ENCODE data around the gene DEPDC1B. TPM values are rescaled to one million over a fixed set of nuclear protein-coding genes. Genes with fewer than 3 reads are reported as not detected.
"Not testable (repeated sequence)": the region's sequence is repeated elsewhere in the genome, so short reads cannot be mapped to it uniquely, and the experiment has no call there.

The DEPDC1B gene
- total RNA-seq, 6 experiments from 2014 or later, result 2.7 to 8.5 (median 6.5) TPM

- DNase-seq, result no peak
- Mint-ChIP-seq H3K27me3 (ENCODE audit: insufficient read depth) (no peaks in the 10 kb centered on the region), H3K27ac (no peak overlapping the region), H3K4me1 (ENCODE audit: low read depth) (no peaks in the 10 kb centered on the region), H3K9me3 (no peaks in the 10 kb centered on the region), H3K4me3 (no peak overlapping the region), H3K36me3 (ENCODE audit: low read depth) (no peaks in the 10 kb centered on the region)
- TF ChIP-seq, protein P1, sequence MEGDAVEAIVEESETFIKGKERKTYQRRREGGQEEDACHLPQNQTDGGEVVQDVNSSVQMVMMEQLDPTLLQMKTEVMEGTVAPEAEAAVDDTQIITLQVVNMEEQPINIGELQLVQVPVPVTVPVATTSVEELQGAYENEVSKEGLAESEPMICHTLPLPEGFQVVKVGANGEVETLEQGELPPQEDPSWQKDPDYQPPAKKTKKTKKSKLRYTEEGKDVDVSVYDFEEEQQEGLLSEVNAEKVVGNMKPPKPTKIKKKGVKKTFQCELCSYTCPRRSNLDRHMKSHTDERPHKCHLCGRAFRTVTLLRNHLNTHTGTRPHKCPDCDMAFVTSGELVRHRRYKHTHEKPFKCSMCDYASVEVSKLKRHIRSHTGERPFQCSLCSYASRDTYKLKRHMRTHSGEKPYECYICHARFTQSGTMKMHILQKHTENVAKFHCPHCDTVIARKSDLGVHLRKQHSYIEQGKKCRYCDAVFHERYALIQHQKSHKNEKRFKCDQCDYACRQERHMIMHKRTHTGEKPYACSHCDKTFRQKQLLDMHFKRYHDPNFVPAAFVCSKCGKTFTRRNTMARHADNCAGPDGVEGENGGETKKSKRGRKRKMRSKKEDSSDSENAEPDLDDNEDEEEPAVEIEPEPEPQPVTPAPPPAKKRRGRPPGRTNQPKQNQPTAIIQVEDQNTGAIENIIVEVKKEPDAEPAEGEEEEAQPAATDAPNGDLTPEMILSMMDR (IDR thresholded peaks at IDR 0.05), result peak; percentile 9; the same call in 1 of the 2 replicates
Observed at GRCh38 chr5:60590172-60590571, 109.8 kb downstream of the DEPDC1B start.

DNA sequence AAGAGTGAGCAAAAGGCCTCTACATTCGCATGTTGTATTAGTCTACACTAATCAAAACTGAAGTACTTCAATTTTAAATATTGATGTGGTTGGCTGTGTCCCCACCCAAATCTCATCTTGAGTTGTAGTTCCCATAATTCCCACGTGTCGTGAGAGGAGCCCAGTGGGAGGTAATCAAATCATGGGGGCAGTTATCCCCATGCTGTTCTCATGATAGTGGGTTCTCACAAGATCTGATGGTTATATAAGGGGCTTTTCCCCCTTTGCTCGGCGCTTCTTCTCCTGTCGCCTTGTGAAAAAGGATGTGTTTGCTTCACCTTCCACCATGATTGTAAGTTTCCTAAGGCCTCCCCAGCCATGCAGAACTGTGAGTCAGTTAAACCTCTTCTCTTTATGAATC is 112.7 kb downstream of the DEPDC1B start:
- H3K9me3 Mint-ChIP-seq; H3K4me1 Mint-ChIP-seq (ENCODE audit: low read depth); H3K4me3 Mint-ChIP-seq; H3K27me3 Mint-ChIP-seq (ENCODE audit: insufficient read depth); H3K36me3 Mint-ChIP-seq (ENCODE audit: low read depth); DNase-seq; H3K27ac Mint-ChIP-seq: not testable (repeated sequence)

- DNase-seq, result no peak
- no peaks in the 10 kb centered on the region for H3K36me3 Mint-ChIP-seq (ENCODE audit: low read depth)
- no peaks in the 10 kb centered on the region for H3K27me3 Mint-ChIP-seq (ENCODE audit: insufficient read depth)
- no peaks in the 10 kb centered on the region for H3K9me3 Mint-ChIP-seq
- H3K27ac Mint-ChIP-seq, result no peak overlapping the region
- no peak overlapping the region for H3K4me3 Mint-ChIP-seq
- TF ChIP-seq, protein P1 (IDR thresholded peaks at IDR 0.05), result peak; percentile 55; the same call in 1 of the 2 replicates
- H3K4me1 Mint-ChIP-seq (ENCODE audit: low read depth), result no peaks in the 10 kb centered on the region
Observed at GRCh38 chr5:60586307-60586901, 113.6 kb downstream of the DEPDC1B start.

DNA sequence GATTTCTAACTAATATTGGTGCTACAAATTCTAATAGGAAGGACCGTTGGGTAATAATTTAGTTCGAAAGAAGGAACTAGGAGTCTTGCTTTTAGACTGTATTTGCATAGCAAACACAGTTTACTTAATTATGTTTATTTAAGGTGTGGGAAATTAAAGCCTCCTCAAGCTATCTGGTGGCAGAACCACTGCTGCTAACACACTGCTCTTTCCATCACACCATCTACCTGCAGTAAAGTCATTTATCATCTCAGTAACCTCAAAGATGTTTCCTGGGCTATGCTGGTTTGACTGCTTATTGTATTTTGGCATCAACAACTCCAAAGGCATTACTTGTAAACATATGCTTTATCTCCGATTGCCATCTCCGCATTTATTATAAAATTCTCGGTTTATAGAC is 114.3 kb downstream of the DEPDC1B start:
- Mint-ChIP-seq H3K36me3 (ENCODE audit: low read depth) (no peaks in the 10 kb centered on the region), H3K4me1 (ENCODE audit: low read depth) (no peaks in the 10 kb centered on the region), H3K27me3 (ENCODE audit: insufficient read depth) (no peaks in the 10 kb centered on the region), H3K9me3 (no peaks in the 10 kb centered on the region), H3K4me3 (no peak overlapping the region), H3K27ac (no peak overlapping the region)
- TF ChIP-seq, protein P1 (IDR thresholded peaks at IDR 0.05), result no peak
- DNase-seq, result no peak

DNA sequence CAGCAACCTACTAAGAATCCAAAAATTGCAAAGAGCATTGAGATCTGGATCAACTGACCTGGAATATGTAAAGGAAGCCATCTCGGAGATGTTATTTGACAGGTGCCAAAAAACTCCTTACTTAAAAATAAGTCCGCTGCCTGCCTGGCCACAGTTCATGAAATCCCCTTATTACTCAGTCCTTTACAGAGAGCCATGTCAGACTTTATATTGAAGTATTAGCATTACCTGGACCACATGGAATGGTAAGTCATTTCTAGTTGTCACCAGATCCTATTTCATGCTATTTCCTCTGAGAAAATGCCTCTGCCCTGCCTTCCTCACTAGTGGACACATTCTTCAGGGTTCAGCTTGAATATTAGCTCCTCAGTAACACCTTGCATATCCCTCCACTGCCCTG is 115.7 kb downstream of the DEPDC1B start:
- Mint-ChIP-seq H3K4me1 (ENCODE audit: low read depth) (no peaks in the 10 kb centered on the region), H3K9me3 (no peaks in the 10 kb centered on the region), H3K27ac (no peak overlapping the region), H3K36me3 (ENCODE audit: low read depth) (no peaks in the 10 kb centered on the region), H3K4me3 (no peak overlapping the region), H3K27me3 (ENCODE audit: insufficient read depth) (no peaks in the 10 kb centered on the region)
- TF ChIP-seq, protein P1 (IDR thresholded peaks at IDR 0.05), result no peak
- no peak for DNase-seq

- Mint-ChIP-seq H3K9me3 (no peaks in the 10 kb centered on the region), H3K27ac (no peak overlapping the region), H3K27me3 (ENCODE audit: insufficient read depth) (no peaks in the 10 kb centered on the region), H3K4me3 (no peak overlapping the region), H3K4me1 (ENCODE audit: low read depth) (no peaks in the 10 kb centered on the region), H3K36me3 (ENCODE audit: low read depth) (no peaks in the 10 kb centered on the region)
- TF ChIP-seq, protein P1 (IDR thresholded peaks at IDR 0.05), result no peak
- no peak for DNase-seq
Observed at GRCh38 chr5:60583616-60584015, 116.3 kb downstream of the DEPDC1B start.

Measured in HFFc6 (cell line).